Muscle of leg (tissue), 11 donors: ENCODE measurements around the gene EXT2. TPM values are rescaled to one million over a fixed set of nuclear protein-coding genes. Genes with fewer than 3 reads are reported as not detected.

Experiments used
- DNase-seq: peaks from one replicate; pipeline ENCODE4 v3.0.0; 2013
- H3K27ac ChIP-seq: one replicate; pipeline ENCODE4 v1.5.1; 2013; ENCODE audit warnings: mild to moderate bottlenecking, low read length, control low read depth
- H3K27me3 ChIP-seq: one replicate; pipeline ENCODE4 v1.6.1; 2013; ENCODE audit warnings: low read length; ENCODE audit not compliant: control insufficient read depth, insufficient read depth
- H3K36me3 ChIP-seq: one replicate; pipeline ENCODE4 v1.6.1; 2013; ENCODE audit warnings: low read length; ENCODE audit not compliant: control insufficient read depth, insufficient read depth
- H3K4me1 ChIP-seq: one replicate; pipeline ENCODE4 v1.6.1; 2013; ENCODE audit warnings: low read length; ENCODE audit not compliant: control insufficient read depth, insufficient read depth
- H3K4me3 ChIP-seq: one replicate; pipeline ENCODE4 v1.5.1; 2013; ENCODE audit warnings: low read length, control low read depth
- H3K9me3 ChIP-seq: replicated peaks from 2 replicates; pipeline ENCODE4 v1.6.1; 2013; ENCODE audit warnings: low read depth, low read length; ENCODE audit not compliant: control insufficient read depth
- WGBS: methylation state at CpG from one replicate; pipeline ENCODE4 v1.1.5; 2013; ENCODE audit warnings: missing lambda C conversion rate; ENCODE audit not compliant: insufficient coverage; 5-methylcytosine and 5-hydroxymethylcytosine counted together
- polyA plus RNA-seq, 8 donors: library from polyadenylated mRNA; unstranded; fragments of 120-200 nt; gene quantifications; one replicate each; pipeline versions ENCODE4 v1.2.1 to v1.2.3, GENCODE V29; 2013; ENCODE audit warnings: inconsistent platforms in 1 of 8, low replicate concordance in 1 of 8; ENCODE audit not compliant: insufficient read length in 8 of 8, insufficient read depth in 1 of 8
- total RNA-seq: library from RNA; stranded (reverse); fragments of 120-200 nt; gene quantifications from one replicate; pipeline ENCODE4 v1.2.4, GENCODE V29; 2013

Gene EXT2
- total and polyA plus RNA-seq, 9 donors = 44.3 to 66.8 (median 56.2) TPM

DNA sequence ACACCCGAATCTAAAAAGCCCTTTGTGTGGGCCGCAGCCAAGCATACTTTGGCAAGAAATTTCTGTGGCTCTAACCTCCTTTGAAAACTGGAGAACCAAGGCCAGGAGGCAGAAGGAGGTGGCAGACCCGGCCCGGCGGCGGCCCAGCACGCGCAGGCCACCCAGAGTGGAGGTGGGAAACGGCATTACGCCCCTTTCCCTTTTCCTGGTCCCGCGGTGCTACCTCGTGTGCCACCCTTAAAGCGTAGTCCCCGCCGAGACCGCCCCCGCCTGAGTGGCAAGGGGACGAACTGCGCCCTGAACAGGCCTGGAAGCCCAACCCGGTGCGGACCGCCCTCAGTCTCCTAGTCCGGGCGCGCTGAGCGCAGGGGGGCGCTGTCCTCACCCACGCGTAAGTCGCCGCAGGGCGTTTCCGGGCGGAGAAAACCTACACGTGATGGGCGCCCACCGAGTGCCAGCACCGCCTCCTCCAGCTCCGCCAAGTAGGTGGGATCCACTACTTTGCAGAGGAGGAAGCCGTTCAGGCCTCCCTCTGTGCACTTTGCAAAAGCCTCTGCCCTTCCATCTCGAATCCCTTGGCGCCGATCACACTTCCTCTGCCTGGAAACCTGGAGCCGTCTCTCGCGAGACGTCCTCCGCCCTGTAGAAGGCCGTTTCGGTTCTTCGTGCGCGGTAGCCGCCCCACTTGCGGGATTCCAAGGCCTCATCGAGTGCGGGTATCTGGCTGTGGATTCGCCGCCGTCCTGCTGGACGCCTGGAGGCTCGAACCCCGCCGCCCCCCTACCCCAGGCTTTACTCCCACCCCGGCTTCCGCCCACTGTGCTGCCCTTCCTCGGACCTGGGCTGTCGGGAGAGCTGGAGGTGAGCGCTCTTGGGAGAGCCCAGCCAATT lies 29.4 kb upstream of the EXT2 start, which contains the start of gene ACCS:
Gene ACCS, plus strand, starts transcription at position 430 of the 891 bp plus-strand sequence. CDS start 1,358 bp downstream, outside the sequence.
- peaks cover 13% of the 10 kb centered on the region for H3K36me3 ChIP-seq
- peak within 1 kb of the TSS; percentile 90 for H3K27ac ChIP-seq
- peak; percentile 98 for DNase-seq
- under 1% methylated on average over 62 of the region's 70 CpGs for WGBS
- no peaks in the 10 kb centered on the region for H3K27me3 ChIP-seq
- no peaks in the 10 kb centered on the region for H3K9me3 ChIP-seq
- peak within 1 kb of the TSS; percentile 77 for H3K4me3 ChIP-seq
- peaks cover 12% of the 10 kb centered on the region for H3K4me1 ChIP-seq

DNA sequence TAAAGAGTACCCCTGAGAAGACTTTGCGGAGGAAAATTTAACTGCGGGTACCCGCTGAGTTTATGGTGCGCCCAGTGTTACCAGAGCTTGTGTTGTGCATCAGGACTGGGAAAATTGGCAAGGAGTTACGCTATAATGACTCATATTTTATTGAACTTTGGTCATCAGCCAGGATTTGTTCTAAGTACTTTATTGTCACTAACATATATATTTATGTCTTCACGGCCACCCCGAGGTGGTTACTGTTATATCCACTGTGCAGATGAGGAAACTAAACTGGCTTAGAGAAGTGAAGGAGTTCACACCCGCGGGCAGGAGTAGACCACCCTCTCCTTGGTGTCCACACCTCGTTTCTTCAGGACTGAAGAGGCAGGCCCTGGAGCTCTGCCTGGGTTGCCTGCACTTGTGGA lies 28.7 kb upstream of the EXT2 start:
- Histone ChIP-seq H3K4me1 (peaks cover 12% of the 10 kb centered on the region), H3K9me3 (no peaks in the 10 kb centered on the region), H3K27ac (peak overlapping the region; percentile 90), H3K4me3 (peak overlapping the region; percentile 77), H3K27me3 (no peaks in the 10 kb centered on the region), H3K36me3 (peaks cover 17% of the 10 kb centered on the region)
- DNase-seq = peak; percentile 67
- 69% methylated on average over 4 of the region's 10 CpGs for WGBS

DNA sequence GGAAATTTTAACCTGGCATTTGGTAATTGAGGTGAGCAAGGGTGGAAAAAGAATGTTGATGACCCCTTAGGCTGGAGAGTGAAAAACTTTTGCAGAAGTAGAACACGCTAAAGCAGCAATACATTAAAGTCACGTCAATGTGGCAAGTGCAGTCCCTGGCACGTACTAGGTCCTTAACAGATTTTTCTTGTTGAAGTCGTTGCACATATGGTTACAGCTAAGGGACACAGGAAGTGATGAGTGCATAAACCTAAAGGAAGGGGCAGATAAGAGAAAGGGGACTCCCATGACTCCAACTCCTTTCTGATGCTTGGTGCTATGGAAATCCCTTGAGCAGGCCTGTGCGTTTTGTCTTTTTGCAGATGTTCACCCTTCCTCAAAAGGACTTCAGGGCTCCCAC lies 28.2 kb upstream of the EXT2 start:
- peaks cover 17% of the 10 kb centered on the region for H3K36me3 ChIP-seq
- no peak overlapping the region for H3K27ac ChIP-seq
- 80% methylated on average over 4 of the region's 5 CpGs for WGBS

DNA sequence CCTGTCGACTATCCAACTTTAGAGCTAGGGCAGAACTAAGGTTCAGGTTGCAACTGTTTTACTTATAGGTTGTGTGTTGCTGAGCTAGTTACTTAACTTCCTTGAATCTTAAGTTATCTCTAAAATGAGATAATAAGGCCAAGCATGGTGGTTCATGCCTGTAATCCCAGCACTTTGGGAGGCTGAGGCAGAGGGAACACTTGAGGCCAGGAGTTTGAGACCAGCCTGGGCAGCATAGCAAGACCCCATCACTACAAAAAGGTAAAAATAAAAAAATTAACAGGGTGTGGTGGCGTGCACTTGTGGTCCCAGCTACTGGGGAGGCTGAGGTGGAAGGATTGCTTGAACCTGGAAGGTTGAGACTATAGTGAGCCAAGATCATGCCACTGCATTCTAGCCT lies 27.3 kb upstream of the EXT2 start:
- WGBS = 100% methylated on average over 1 of the region's 2 CpGs

More for the DNA sequence above, 28.2 kb upstream of the EXT2 start:
- no peaks in the 10 kb centered on the region for H3K27me3 ChIP-seq
- no peaks in the 10 kb centered on the region for H3K9me3 ChIP-seq
- no peak overlapping the region for H3K4me3 ChIP-seq
- H3K4me1 ChIP-seq = peaks cover 12% of the 10 kb centered on the region
- DNase-seq = no peak

DNA sequence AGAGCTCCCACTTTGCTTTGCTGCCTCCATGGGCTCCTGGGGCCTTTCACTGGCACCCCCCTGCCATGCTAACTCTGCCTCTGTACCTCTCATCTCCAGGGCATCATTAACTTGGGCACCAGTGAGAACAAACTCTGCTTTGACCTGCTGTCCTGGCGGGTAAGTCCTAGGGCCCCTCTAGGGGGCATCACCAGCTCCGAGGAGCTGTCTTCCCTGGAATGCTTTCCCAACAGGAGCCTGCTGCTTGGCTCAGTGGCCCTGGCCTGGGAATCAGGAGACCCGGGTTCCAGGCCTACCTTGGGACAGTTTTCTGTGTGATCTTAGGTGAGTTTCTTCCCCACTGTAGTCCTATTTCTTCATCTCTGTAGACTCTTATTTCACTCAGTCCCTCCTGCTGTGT lies 24.3 kb upstream of the EXT2 start:
- Histone ChIP-seq H3K4me1 (peaks cover 7% of the 10 kb centered on the region), H3K27ac (no peak overlapping the region), H3K9me3 (no peaks in the 10 kb centered on the region), H3K36me3 (peaks cover 37% of the 10 kb centered on the region), H3K4me3 (no peak overlapping the region), H3K27me3 (no peaks in the 10 kb centered on the region)
- 60% methylated on average over 2 of the region's 3 CpGs for WGBS
- DNase-seq = no peak

More for the DNA sequence above, 27.3 kb upstream of the EXT2 start:
- peaks cover 12% of the 10 kb centered on the region for H3K4me1 ChIP-seq
- no peak for DNase-seq
- H3K27ac ChIP-seq = no peak overlapping the region
- no peaks in the 10 kb centered on the region for H3K27me3 ChIP-seq
- H3K9me3 ChIP-seq = no peaks in the 10 kb centered on the region
- no peak overlapping the region for H3K4me3 ChIP-seq
- peaks cover 24% of the 10 kb centered on the region for H3K36me3 ChIP-seq

DNA sequence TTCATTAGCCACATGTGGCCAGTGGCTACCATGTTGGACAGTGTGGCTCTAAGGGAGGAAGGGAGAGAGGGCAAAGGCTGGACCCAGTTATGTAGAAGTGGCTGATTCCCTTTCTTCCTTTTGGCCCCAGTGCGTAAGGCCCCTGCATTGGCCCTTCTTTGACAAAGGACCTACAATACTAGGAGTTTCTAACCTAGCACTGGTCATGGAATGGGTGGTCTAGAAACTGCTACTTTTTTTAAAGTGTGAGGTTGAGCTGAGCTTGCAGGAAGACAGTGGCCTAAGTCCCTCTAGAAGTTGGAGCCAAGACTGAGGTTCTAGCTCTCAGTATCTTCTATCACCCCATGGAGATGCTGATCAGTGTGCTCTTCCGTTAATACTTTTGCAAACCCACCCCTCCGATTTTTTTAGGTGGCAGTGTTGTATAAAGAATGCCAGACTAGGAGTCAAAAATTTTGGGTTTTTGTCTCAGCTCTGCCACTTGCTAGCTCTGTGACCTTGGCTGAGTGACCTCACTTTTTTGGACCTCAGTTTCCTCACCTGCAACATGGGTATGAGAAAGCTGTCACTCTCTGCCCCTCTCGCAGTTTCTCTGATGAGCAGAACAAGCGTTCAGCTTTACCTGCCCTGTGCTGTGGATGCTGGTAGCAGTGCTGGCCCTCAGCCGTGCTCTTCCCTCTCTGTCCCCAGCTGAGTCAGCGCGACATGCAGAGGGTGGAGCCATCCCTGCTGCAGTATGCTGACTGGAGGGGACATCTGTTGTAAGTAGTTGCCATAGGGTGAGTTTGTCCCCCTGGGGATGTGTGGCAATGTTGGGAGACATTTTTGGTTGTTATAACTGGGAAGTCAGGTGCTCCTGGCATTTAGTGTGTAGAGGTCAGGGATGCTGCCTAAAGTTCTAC lies 22.5 kb upstream of the EXT2 start:
- H3K9me3 ChIP-seq = no peaks in the 10 kb centered on the region
- H3K4me1 ChIP-seq = no peaks in the 10 kb centered on the region
- WGBS = 89% methylated on average over 3 of the region's 8 CpGs
- H3K27me3 ChIP-seq = no peaks in the 10 kb centered on the region
- H3K27ac ChIP-seq = no peak overlapping the region
- H3K4me3 ChIP-seq = no peak overlapping the region
- no peak for DNase-seq
- peaks cover 44% of the 10 kb centered on the region for H3K36me3 ChIP-seq

DNA sequence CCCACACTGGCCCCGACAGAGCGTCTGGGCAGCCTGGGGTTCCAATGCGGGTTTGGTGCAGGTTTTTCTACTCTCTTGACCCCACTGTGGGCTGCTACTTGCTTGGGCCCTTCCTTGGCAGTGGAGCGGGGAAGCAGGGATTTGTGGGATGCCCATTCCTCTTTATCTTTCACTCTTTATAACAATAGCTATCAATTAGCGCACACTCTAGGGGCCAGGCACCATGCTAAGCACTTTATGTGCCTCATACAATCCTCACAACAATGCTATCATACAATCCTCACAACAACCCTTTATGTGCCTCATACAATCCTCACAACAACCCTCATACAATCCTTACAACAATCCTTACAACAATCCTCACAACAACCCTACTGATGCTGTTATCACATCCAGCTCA lies 16.7 kb upstream of the EXT2 start:
- no peaks in the 10 kb centered on the region for H3K27me3 ChIP-seq
- H3K36me3 ChIP-seq = peaks cover 30% of the 10 kb centered on the region
- 100% methylated on average over 5 of the region's 5 CpGs for WGBS
- no peak overlapping the region for H3K4me3 ChIP-seq
- H3K4me1 ChIP-seq = no peaks in the 10 kb centered on the region
- H3K9me3 ChIP-seq = no peaks in the 10 kb centered on the region
- no peak overlapping the region for H3K27ac ChIP-seq
- no peak for DNase-seq

DNA sequence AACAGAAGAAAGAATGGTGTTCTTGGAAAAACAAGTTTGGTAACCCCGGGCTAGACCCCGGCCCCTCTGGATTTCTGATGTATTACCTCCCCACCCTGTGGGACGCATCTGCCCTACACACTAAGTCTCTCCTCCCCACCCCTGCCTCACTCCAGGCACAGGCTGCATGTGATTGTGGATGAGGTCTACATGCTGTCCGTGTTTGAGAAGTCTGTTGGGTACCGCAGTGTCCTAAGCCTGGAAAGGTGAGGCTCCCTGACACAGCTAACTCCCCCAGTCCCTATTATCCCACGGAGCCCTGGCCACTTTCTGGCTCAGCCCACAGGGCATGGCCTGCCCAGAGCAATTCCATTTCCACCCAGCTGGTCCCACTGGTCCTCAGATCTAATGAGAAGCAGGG lies 16.1 kb upstream of the EXT2 start:
- Histone ChIP-seq H3K36me3 (peaks cover 27% of the 10 kb centered on the region), H3K9me3 (no peaks in the 10 kb centered on the region), H3K27me3 (no peaks in the 10 kb centered on the region), H3K4me3 (no peak overlapping the region), H3K27ac (no peak overlapping the region), H3K4me1 (no peaks in the 10 kb centered on the region)
- no CpG with 5 or more reads among the region's 6 CpGs for WGBS
- DNase-seq = no peak

DNA sequence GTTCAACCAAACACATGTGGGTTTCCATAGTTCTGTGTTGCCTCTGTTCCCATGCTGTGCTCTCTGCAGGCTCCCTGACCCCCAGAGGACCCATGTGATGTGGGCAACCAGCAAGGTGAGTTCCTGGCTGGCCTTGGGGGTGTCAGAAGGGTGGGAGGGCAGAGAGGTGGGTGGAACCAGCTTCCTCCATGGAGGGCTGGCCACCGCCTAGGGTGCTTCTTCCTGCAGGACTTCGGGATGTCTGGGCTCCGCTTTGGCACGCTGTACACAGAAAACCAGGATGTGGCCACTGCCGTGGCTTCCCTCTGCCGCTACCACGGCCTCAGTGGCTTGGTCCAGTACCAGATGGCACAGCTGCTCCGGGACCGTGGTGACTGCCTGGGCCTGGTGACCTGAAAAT lies 14.5 kb upstream of the EXT2 start:
- 93% methylated on average over 9 of the region's 9 CpGs for WGBS
- peaks cover 22% of the 10 kb centered on the region for H3K36me3 ChIP-seq

DNA sequence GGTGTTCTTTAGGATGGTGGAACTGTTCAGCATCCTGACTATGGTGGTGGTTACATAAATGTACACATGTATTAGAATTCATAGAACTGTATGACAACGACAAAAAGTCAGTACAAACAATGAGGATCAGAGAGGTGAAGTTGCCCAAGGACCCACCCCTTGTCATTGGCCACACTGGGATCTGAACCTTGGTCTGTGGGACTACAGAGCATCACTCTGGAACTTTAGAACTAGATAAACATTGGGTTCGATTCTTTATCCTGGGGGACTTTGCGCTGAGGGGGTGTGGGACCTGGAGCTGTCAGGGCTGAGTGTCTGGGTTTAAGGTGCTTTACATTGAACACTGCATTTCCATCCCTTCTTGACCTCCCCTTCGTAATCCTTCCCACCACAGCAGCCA lies 12.8 kb upstream of the EXT2 start:
- Histone ChIP-seq H3K27me3 (no peaks in the 10 kb centered on the region), H3K27ac (no peak overlapping the region), H3K4me1 (no peaks in the 10 kb centered on the region), H3K4me3 (no peak overlapping the region), H3K9me3 (no peaks in the 10 kb centered on the region), H3K36me3 (peaks cover 15% of the 10 kb centered on the region)
- DNase-seq = no peak
- WGBS = 83% methylated on average over 1 of the region's 4 CpGs

More for the DNA sequence above, 14.5 kb upstream of the EXT2 start:
- H3K27ac ChIP-seq = no peak overlapping the region
- no peaks in the 10 kb centered on the region for H3K4me1 ChIP-seq
- no peaks in the 10 kb centered on the region for H3K27me3 ChIP-seq
- DNase-seq = no peak
- no peaks in the 10 kb centered on the region for H3K9me3 ChIP-seq
- no peak overlapping the region for H3K4me3 ChIP-seq
